Measurements from ENCODE around the gene GAL3ST3.
"Not testable (repeated sequence)": the region's sequence is repeated elsewhere in the genome, so short reads cannot be mapped to it uniquely, and the experiment has no call there.

The GAL3ST3 gene

DNA sequence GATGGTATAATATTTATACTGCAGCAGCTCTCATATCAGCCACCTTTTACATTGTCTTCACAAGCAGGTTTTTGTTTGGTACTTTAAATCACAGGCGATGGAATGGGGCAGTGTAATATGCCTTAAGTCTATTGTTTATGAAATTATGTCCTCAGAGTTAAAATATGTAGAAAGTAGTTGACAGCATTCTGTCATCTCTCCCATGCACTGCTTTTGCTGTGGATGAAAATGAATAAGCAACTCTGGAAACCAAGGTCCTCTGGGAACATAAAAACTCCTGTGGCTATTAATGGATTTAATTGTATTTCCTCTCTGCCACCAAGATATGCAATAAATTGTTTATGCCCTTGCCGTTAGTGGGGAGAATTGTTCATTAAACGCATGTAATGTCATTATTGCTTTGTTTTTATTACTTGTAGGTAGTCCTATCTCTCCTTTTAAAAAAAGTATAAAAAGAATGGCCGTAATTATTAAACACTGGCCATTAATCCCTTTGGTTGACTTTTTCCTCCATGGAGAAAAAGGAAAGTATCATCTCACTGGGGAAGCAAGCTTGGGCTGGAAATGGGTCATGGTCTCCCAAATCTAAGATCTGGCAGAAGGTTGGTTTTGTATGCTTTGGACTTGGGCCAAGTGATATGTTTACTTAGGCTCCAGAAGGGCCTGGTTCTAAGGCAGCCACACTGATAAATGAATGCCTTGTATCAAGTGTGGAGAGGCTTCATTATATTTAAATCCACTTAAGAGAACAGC lies 34.2 kb upstream of the GAL3ST3 start:
- TF ChIP-seq, protein P1, sequence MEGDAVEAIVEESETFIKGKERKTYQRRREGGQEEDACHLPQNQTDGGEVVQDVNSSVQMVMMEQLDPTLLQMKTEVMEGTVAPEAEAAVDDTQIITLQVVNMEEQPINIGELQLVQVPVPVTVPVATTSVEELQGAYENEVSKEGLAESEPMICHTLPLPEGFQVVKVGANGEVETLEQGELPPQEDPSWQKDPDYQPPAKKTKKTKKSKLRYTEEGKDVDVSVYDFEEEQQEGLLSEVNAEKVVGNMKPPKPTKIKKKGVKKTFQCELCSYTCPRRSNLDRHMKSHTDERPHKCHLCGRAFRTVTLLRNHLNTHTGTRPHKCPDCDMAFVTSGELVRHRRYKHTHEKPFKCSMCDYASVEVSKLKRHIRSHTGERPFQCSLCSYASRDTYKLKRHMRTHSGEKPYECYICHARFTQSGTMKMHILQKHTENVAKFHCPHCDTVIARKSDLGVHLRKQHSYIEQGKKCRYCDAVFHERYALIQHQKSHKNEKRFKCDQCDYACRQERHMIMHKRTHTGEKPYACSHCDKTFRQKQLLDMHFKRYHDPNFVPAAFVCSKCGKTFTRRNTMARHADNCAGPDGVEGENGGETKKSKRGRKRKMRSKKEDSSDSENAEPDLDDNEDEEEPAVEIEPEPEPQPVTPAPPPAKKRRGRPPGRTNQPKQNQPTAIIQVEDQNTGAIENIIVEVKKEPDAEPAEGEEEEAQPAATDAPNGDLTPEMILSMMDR (IDR thresholded peaks at IDR 0.05; ENCODE audit: extremely low read depth, missing control alignments) = no peak
- DNase-seq (ENCODE audit: low spot score) = no peak

DNA sequence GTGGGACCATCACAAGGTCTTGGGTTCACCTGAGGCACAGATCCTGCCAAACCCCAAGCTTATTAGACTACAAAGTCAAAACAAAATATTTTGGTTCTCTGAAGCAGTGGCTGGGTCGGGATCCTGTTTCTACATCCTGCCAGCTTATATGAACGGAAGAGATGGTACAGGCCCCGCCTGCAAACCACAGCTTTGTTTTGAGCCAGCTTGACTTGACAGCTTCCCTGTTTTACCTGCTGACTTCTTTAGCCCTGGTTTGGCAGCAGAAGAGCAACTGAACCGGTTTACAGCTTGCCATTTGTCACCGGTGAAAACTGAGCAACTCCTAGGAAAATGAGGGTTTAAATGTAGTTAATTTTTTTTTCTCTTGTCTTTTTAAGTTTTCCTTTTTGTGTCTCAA lies 32.5 kb upstream of the GAL3ST3 start:
- TF ChIP-seq, protein P1 (IDR thresholded peaks at IDR 0.05; ENCODE audit: extremely low read depth, missing control alignments) = no peak
- peak; percentile 64 for DNase-seq (ENCODE audit: low spot score)

DNA sequence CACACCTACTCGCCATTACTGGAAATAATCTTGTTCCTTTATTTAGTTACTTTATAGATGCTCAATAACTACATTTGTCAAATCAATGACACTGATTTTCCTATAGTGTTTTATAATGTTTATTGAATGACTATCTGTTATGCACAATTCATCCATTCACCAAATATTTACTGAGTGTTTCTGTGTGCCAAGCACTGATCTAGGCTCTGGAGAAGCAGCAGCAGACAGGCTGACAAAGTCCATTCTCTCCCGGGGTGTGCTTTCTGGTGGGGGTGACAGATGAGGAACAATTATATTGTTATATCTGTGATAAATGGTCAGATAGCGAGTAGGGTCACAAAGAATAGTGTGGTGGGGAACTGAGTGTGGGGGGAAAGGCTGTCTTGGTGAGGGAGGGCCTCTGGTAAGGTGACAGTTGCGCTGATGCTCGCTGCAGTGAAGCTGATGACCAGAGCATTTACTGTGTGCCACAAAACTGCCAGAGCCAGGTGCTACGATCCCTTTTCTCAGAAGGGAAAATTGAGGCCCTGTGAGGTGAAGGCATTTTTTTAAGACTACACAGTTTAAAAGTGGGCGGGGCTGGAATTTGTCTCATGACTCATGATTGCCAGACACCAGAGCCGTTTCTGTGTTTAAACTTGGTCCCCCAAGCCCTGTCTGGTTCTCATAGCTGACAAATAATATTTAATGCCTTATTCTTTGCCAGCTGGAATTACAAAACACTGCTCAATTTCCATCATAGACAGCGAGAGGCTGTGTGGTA lies 31.3 kb upstream of the GAL3ST3 start:
- no peak for DNase-seq (ENCODE audit: low spot score)
- TF ChIP-seq, protein P1 (IDR thresholded peaks at IDR 0.05; ENCODE audit: extremely low read depth, missing control alignments) = no peak

DNA sequence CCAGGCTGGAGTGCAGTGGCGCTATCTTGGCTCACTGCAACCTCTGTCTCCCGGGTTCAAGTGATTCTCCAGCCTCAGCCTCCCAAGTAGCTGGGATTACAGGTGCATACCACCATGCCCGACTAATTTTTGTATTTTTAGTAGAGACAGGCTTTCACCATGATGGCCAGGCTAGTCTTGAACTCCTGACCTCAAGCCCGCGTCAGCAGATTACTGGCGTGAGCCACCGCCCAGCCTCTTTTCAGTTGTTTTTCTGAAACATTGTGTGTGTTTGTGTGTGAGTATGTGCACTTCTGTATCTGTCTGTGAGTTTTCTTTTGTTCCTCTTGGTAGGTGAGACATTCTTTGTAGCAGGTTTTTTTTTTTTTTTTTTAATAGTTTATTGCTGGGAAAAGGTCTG lies 30.0 kb upstream of the GAL3ST3 start:
- not testable (repeated sequence) for DNase-seq (ENCODE audit: low spot score)

DNA sequence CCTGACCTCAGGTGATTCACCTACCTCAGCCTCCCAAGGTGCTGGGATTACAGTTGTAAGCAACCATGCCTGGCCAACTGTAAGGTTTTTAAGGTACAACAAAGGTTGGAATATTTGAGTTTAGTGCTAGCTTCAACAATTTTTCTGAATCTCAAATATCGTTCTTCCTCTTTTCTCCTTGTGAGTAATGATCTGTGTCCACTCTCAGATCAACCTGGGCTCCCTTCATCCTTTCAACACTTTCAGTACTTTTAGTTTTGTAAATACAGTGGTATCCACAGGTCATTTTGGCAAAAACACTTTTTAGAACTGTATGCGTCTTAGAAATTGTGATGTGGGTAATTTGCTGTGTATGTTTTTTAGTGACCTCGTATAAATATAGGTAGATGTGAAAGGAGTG lies 29.0 kb upstream of the GAL3ST3 start:
- DNase-seq (ENCODE audit: low spot score) = no peak
- TF ChIP-seq, protein P1 (IDR thresholded peaks at IDR 0.05; ENCODE audit: extremely low read depth, missing control alignments) = no peak

DNA sequence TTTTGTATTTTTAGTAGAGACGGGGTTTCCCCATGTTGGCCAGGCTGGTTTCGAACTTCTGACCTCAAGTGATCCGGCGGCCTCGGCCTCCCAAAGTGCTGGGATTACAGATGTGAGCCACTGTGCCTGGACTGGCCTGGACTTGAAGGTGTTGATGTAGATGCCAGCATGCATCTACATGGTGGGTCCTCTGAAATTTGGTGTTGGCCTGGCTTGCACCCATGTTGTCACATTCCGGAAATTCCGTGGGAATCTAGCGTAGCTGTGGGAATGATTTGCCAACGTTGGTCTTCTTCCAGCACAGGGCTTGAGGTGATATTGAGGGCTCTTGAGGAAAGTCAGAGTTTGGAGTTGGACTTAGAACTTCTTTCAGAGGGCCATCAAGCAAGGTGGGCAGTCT lies 27.6 kb upstream of the GAL3ST3 start:
- DNase-seq (ENCODE audit: low spot score) = no peak
- TF ChIP-seq, protein P1 (IDR thresholded peaks at IDR 0.05; ENCODE audit: extremely low read depth, missing control alignments) = no peak

DNA sequence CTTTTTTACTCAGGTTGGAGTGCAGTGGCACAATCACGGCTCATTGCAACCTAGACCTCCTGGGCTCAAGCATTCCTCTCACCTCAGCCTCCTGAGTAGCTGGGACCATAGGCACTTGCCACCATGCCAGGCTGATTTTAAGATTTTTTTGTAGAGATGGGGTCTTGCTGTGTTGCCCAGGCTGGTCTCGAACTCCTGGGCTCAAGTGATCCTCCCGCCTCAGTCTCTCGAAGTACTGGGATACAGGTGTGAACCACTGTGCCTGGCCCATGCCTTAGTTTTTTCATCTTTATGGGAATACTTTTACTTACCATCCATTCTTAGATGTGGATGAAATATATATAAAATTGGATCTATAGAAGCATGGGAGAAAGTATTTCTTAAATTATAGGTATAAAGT lies 26.3 kb upstream of the GAL3ST3 start:
- TF ChIP-seq, protein P1 (IDR thresholded peaks at IDR 0.05; ENCODE audit: extremely low read depth, missing control alignments) = no peak
- DNase-seq (ENCODE audit: low spot score) = no peak

Measured in GM20000 (cell line).